BJ (cell line): ENCODE results near the gene MCTP1. TPM values are rescaled to one million over a fixed set of nuclear protein-coding genes. Genes with fewer than 3 reads are reported as not detected.

Source experiments
- CTCF ChIA-PET: fragments of 350-600 bp; formaldehyde crosslinking; extraction: SDS; loops from one replicate; lab custom pipeline; 2021; ENCODE audit warnings: antibody characterized with exemption, inconsistent platforms; lab: Yijun Ruan, JAX
- POLR2A ChIA-PET: fragments of 300-600 bp; sonication (Branson Sonifier 250); formaldehyde crosslinking; extraction: SDS; loops from one replicate; lab custom pipeline; 2021; ENCODE audit warnings: antibody characterized with exemption; lab: Charles Lee
- DNase-seq: peaks from one replicate; pipeline ENCODE4 v3.0.0-alpha.2; 2011; ENCODE audit warnings: low read depth
- H3K27me3 ChIP-seq: 2 replicates; pipeline ENCODE4 v1.6.0; 2011; ENCODE audit warnings: low read length; ENCODE audit not compliant: control insufficient read depth, insufficient read depth
- H3K36me3 ChIP-seq: 2 replicates; pipeline ENCODE4 v1.5.1; 2011; ENCODE audit warnings: low read length; ENCODE audit not compliant: control insufficient read depth, insufficient read depth
- H3K4me3 ChIP-seq: 2 replicates; pipeline ENCODE4 v1.5.1; 2011; ENCODE audit warnings: low read depth, mild to moderate bottlenecking, control low read depth, low read length
- polyA plus RNA-seq: library from polyadenylated mRNA; depleted of rRNA; stranded (reverse); fragments of >200 nt; gene quantifications from 2 replicates; pipeline ENCODE4 v1.2.3, GENCODE V29; 2011
- TF ChIP-seq, protein P1 (sequence below): IDR thresholded peaks from 2 replicates; pipeline ENCODE4 v1.5.1; 2011; ENCODE audit warnings: low read depth, mild to moderate bottlenecking, control low read depth, inconsistent platforms, low read length, moderate library complexity; ENCODE audit not compliant: insufficient read depth

Gene MCTP1
- polyA plus RNA-seq, 1 experiment, result 0.02 TPM

GRCh38 chr5:95043648-95044047 is 241.2 kb downstream of the MCTP1 start:
- ChIA-PET CTCF (no interaction called here), POLR2A (no interaction called here)
- H3K36me3 ChIP-seq, result no peaks in the 10 kb centered on the region
- TF ChIP-seq, protein P1, sequence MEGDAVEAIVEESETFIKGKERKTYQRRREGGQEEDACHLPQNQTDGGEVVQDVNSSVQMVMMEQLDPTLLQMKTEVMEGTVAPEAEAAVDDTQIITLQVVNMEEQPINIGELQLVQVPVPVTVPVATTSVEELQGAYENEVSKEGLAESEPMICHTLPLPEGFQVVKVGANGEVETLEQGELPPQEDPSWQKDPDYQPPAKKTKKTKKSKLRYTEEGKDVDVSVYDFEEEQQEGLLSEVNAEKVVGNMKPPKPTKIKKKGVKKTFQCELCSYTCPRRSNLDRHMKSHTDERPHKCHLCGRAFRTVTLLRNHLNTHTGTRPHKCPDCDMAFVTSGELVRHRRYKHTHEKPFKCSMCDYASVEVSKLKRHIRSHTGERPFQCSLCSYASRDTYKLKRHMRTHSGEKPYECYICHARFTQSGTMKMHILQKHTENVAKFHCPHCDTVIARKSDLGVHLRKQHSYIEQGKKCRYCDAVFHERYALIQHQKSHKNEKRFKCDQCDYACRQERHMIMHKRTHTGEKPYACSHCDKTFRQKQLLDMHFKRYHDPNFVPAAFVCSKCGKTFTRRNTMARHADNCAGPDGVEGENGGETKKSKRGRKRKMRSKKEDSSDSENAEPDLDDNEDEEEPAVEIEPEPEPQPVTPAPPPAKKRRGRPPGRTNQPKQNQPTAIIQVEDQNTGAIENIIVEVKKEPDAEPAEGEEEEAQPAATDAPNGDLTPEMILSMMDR, result no peak
- no peak overlapping the region for H3K4me3 ChIP-seq
- H3K27me3 ChIP-seq, result no peaks in the 10 kb centered on the region
- DNase-seq, result no peak

- ChIA-PET CTCF (no interaction called here), POLR2A (no interaction called here)
- Histone ChIP-seq H3K27me3 (no peaks in the 10 kb centered on the region), H3K36me3 (no peaks in the 10 kb centered on the region), H3K4me3 (no peak overlapping the region)
- DNase-seq, result no peak
- TF ChIP-seq, protein P1, result no peak
These were observed 241.7 kb downstream of the MCTP1 start for GRCh38 chr5:95043234-95043633.

DNA sequence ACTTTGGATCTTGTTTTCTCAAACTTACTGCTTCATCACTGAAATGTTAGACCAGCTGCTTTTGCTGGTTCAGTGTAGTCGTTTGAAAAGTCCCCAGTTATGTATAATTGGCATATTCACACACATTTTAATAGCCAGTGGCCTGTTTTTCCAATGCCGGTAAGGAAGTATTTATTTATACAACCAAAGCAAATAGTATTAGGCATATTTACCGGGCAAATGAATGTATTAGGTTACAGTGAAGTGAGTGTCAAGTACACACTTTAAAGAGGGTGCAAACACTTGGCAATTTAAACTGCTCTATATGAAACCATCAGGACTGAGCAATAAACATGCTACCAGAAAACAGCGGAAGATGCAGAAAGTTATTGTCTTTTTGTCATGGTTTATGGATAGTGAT is 242.9 kb downstream of the MCTP1 start:
- POLR2A ChIA-PET, result no interaction called here
- CTCF ChIA-PET, result no interaction called here
- no peak for DNase-seq
- TF ChIP-seq, protein P1, result no peak
- Histone ChIP-seq H3K27me3 (no peaks in the 10 kb centered on the region), H3K36me3 (no peaks in the 10 kb centered on the region), H3K4me3 (no peak overlapping the region)

DNA sequence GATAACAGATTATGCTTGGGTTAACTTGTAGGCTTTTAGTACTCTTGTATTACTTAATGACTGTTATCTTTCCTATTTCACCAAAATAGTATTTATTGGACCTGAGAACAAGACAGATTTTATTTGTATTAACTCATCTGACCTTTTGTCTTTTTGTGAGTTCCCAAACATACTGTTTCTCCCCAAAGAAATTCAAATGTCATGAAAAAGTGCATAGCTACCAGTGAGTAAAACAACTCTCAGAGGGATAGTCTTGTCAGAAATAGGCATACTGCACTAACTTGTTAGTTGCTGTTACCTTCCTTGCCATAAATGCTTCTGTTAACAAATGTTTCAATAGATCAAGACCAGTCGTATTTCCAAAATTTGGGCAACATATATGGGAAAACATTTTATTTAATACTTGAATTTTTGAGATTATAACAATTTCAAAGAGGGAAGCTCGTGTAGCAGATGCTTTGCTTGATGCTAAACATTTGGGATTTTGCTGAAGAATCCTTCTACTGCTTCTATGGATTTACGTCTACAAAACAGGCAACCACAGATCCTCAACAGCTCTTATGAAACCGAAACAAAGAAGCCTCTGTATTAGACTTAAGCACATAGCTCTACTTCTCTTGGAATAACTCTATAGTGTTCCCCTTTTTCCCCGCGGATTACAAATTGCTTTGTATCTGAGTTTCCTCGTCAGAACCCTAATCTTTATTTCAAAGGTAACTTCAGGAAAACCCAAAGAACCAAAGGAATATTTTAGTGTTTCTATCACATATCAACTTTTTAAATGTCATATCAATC is 248.8 kb downstream of the MCTP1 start:
- Histone ChIP-seq H3K27me3 (no peaks in the 10 kb centered on the region), H3K4me3 (no peak overlapping the region), H3K36me3 (no peaks in the 10 kb centered on the region)
- DNase-seq, result no peak
- ChIA-PET POLR2A (no interaction called here), CTCF (no interaction called here)
- TF ChIP-seq, protein P1, result no peak

- TF ChIP-seq, protein P1, result no peak
- ChIA-PET POLR2A (no interaction called here), CTCF (no interaction called here)
- Histone ChIP-seq H3K27me3 (no peaks in the 10 kb centered on the region), H3K4me3 (no peak overlapping the region), H3K36me3 (no peaks in the 10 kb centered on the region)
- no peak for DNase-seq
These were observed 252.1 kb downstream of the MCTP1 start for GRCh38 chr5:95032801-95033200.
